KMS-11 (cell line): ENCODE measurements around the gene FBXO15.

Source experiments
- H2AFZ ChIP-seq: fragments of 200-600 bp; sonication (generic); 2 replicates; pipeline ENCODE4 v1.6.1; 2016; ENCODE audit warnings: antibody characterized with exemption, mixed run types, low read depth
- H3K27ac ChIP-seq: fragments of 200-600 bp; sonication (generic); 2 replicates; pipeline ENCODE4 v1.6.1; 2016; ENCODE audit warnings: mild to moderate bottlenecking, mixed run types
- H3K27me3 ChIP-seq: fragments of 200-600 bp; sonication (generic); 2 replicates; pipeline ENCODE4 v1.6.1; 2017; ENCODE audit warnings: mild to moderate bottlenecking, low read depth, mixed run types, moderate library complexity; ENCODE audit not compliant: insufficient read depth
- H3K36me3 ChIP-seq: fragments of 200-600 bp; sonication (generic); 2 replicates; pipeline ENCODE4 v1.6.1; 2017; ENCODE audit warnings: mild to moderate bottlenecking, mixed run types; ENCODE audit not compliant: insufficient read depth
- H3K4me1 ChIP-seq: fragments of 200-600 bp; sonication (generic); 2 replicates; pipeline ENCODE4 v1.6.1; 2016; ENCODE audit warnings: mild to moderate bottlenecking, low read depth, mixed run types; ENCODE audit not compliant: poor library complexity, severe bottlenecking
- H3K4me2 ChIP-seq: fragments of 200-600 bp; sonication (generic); 2 replicates; pipeline ENCODE4 v1.7.0; 2016; ENCODE audit warnings: mild to moderate bottlenecking, mixed run types
- H3K4me3 ChIP-seq: fragments of 200-600 bp; sonication (generic); IDR thresholded peaks from 2 replicates; pipeline ENCODE4 v1.6.1; 2017; ENCODE audit warnings: low read depth, low read length, mixed read lengths; ENCODE audit not compliant: insufficient read depth
- H3K79me2 ChIP-seq: fragments of 200-600 bp; sonication (generic); 2 replicates; pipeline ENCODE4 v1.6.1; 2016; ENCODE audit warnings: low read depth, mixed run types; ENCODE audit not compliant: insufficient read depth
- H3K9ac ChIP-seq: fragments of 200-600 bp; sonication (generic); 2 replicates; pipeline ENCODE4 v1.6.1; 2016; ENCODE audit warnings: mild to moderate bottlenecking, mixed run types
- H4K20me1 ChIP-seq: fragments of 200-600 bp; sonication (generic); 2 replicates; pipeline ENCODE4 v1.6.1; 2016; ENCODE audit warnings: mild to moderate bottlenecking, mixed run types; ENCODE audit not compliant: insufficient read depth
- CTCF ChIP-seq: fragments of 200-600 bp; sonication (generic); conservative IDR thresholded peaks from 2 replicates; pipeline ENCODE4 v1.6.1; 2017; ENCODE audit warnings: low read depth, mild to moderate bottlenecking, antibody characterized with exemption, low read length, moderate library complexity, mixed read lengths

Gene FBXO15

GRCh38 chr18:74173434-74173750, 25.8 kb upstream of the FBXO15 start:
- H3K4me2 ChIP-seq, result no peak overlapping the region
- H3K36me3 ChIP-seq, result no peaks in the 10 kb centered on the region
- no peak overlapping the region for H2AFZ ChIP-seq
- H3K9ac ChIP-seq, result no peak overlapping the region
- no peaks in the 10 kb centered on the region for H3K27me3 ChIP-seq
- H3K79me2 ChIP-seq, result no peaks in the 10 kb centered on the region
- no peak overlapping the region for H3K27ac ChIP-seq
- peaks cover 9% of the 10 kb centered on the region for H3K4me1 ChIP-seq
- no peak for TF ChIP-seq CTCF
- H4K20me1 ChIP-seq, result no peaks in the 10 kb centered on the region
- no peak overlapping the region for H3K4me3 ChIP-seq

GRCh38 chr18:74172697-74173433, 25.2 kb upstream of the FBXO15 start:
- H3K27ac ChIP-seq, result no peak overlapping the region
- no peaks in the 10 kb centered on the region for H3K79me2 ChIP-seq
- no peaks in the 10 kb centered on the region for H3K36me3 ChIP-seq
- H3K4me1 ChIP-seq, result peaks cover 9% of the 10 kb centered on the region
- H3K4me2 ChIP-seq, result peak overlapping the region; percentile 63
- peak overlapping the region; percentile 69 for H2AFZ ChIP-seq
- peak overlapping the region; percentile 34; the same call in 1 of the 2 replicates for H3K9ac ChIP-seq
- no peak overlapping the region for H3K4me3 ChIP-seq
- TF ChIP-seq CTCF, result no peak
- H4K20me1 ChIP-seq, result no peaks in the 10 kb centered on the region
- no peaks in the 10 kb centered on the region for H3K27me3 ChIP-seq

- H3K79me2 ChIP-seq, result no peaks in the 10 kb centered on the region
- no peak overlapping the region for H3K4me3 ChIP-seq
- peaks cover 9% of the 10 kb centered on the region for H3K4me1 ChIP-seq
- peak overlapping the region; percentile 63 for H3K4me2 ChIP-seq
- peak overlapping the region; percentile 69 for H2AFZ ChIP-seq
- no peaks in the 10 kb centered on the region for H4K20me1 ChIP-seq
- TF ChIP-seq CTCF, result no peak
- H3K27ac ChIP-seq, result peak overlapping the region; percentile 38
- no peaks in the 10 kb centered on the region for H3K36me3 ChIP-seq
- peak overlapping the region; percentile 34; the same call in 1 of the 2 replicates for H3K9ac ChIP-seq
- no peaks in the 10 kb centered on the region for H3K27me3 ChIP-seq
Measured at GRCh38 chr18:74171910-74172606, 24.4 kb upstream of the FBXO15 start.

- TF ChIP-seq CTCF, result no peak
- Histone ChIP-seq H3K27ac (no peak overlapping the region), H3K36me3 (no peaks in the 10 kb centered on the region), H3K4me3 (no peak overlapping the region), H4K20me1 (no peaks in the 10 kb centered on the region), H2AFZ (no peak overlapping the region), H3K9ac (no peak overlapping the region), H3K4me2 (no peak overlapping the region), H3K4me1 (peaks cover 3% of the 10 kb centered on the region), H3K79me2 (no peaks in the 10 kb centered on the region), H3K27me3 (no peaks in the 10 kb centered on the region)
Measured at GRCh38 chr18:74166386-74166785, 18.8 kb upstream of the FBXO15 start.
